GM19025 (cell line): ENCODE data around the gene KIAA0825.

ENCODE experiments used
- ATAC-seq: cut with Tn5 transposase; IDR thresholded peaks from one replicate; pipeline ENCODE4 v1.9.1; 2021; ENCODE audit warnings: mild to moderate bottlenecking, low read depth, moderate library complexity; ENCODE audit not compliant: unreplicated experiment

KIAA0825 gene

DNA sequence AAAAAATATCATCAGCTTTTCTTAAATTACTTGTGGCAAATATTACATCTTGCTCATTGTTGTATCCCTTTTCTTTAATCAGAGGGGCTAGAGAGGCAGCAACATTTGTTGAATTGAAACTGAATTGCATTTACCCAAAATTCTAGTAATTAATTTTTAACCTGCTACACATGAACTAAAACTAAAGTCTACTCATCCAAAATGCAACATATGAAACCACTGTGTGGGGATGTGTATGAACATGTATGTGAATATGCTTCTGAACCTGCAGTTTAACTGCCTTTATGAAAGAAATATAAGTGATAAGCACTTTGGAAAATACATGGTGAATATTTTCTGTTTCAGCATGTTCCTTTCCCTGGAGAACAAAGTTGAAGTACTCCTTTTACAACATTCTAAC is 158.5 kb downstream of the KIAA0825 start:
- no peak for ATAC-seq

DNA sequence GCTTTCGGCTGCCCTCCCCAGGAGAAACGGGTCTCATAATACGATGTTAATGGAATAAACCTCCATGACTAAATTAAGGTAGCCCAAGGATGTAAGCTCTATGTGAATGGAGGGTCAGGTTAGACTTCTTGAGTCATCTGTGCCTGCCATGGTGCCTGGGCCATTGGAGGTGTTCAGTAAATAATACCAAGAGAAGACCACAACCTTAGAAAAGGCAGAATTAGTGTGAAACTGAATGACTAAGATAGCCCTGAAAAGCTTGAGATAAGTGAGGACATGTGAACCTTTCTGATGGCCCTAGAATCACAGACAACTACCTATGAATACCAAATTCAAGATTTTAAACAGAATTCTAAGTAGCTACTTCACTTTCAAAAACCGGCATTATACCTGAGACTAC is 160.6 kb downstream of the KIAA0825 start:
- ATAC-seq, result no peak

DNA sequence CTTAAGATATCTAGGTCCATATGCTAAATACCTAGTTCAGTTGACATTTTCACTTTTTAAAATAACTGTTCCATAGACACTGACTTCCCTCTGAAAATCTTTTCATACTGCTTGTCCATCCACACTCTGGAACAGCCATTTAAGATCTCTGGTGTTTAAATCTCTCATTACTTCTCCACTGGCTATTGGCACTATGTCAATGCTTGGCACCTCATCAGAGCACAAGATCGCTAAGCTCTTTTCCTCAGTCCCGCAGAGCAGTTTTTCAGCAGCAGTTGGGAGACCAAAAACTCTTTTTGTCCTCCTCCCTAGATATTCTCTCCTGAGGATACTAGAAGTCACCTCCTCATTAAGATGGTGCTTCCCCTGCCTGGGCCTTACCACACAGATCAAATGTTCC is 172.7 kb downstream of the KIAA0825 start:
- ATAC-seq, result no peak

DNA sequence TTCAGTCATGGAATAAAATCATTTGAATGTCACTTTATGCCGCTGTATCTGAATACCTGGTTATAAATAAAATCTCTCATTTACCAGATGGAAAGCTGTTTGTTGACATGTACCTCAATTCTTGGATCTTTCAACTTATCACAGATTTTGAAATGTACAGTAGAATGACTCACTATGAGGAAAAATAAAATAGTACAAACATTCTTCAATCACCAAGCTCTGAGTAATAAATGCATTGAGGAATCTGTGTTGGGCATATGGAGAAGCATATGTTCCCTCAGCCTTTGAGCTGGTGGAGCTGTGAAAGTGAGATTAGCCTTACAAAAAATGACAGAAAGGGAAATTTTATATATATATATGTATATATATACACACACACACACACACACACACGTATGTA is 175.4 kb downstream of the KIAA0825 start:
- no peak for ATAC-seq

- no peak for ATAC-seq
These were observed 176.3 kb downstream of the KIAA0825 start for GRCh38 chr5:94442076-94442475.

GRCh38 chr5:94440015-94440414 is 178.4 kb downstream of the KIAA0825 start:
- ATAC-seq, result no peak

DNA sequence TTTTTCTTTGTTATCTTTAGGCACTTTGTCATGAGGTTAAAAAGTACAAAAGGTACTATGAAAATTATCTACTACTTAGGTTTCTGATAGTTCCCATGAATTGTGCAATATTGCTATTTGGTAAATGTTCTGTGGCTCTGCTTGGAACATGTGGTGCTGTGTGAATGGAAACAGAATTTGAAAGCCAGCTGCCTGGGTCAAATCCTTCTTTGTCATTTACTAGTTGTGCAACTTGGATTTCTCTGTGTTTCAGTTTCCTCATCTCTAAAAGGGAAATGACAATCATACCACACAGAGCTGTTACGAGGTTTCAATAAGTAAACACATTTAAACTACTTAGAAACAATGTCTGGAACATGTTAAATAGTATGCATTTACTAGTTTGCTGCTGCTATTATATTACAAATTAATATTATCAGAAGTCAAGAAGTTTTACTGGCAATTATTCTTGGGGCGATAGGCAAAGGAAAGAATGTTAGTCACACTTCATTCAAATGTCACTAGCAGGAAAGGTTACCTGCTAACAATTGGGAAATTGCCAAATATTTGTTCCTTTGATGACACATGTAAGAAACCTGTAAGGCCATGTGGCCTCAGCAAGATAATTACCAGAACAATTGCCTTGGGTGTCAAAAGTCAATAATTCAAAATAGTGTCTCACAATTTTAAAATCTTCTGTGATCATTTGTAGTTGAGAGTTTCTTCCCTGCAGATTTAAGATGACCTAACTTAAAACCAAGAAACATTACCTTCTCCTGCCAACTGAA is 184.8 kb downstream of the KIAA0825 start:
- ATAC-seq, result no peak

GRCh38 chr5:94432499-94432898 is 185.9 kb downstream of the KIAA0825 start:
- ATAC-seq, result no peak

- no peak for ATAC-seq
These were observed 186.7 kb downstream of the KIAA0825 start for GRCh38 chr5:94431696-94432095.

DNA sequence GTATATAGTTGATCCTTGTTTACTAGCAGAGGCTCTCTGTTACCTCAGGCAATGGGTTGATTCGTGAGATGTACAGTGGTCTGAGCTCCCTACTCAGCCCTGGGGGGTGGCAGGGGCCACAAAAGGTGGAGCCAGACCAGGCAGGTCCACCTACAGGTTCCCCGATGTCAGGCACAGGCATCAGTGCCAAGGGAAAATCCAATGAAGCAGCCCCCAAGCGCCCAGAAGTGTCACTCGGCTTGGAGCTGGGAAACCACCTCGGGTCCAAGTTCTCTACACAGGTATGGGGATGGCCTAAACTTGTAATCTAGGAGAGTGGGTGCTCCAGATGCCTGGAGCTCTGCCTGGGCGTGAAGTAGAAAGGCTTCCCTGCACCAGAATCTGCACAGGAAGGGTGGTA is 188.8 kb downstream of the KIAA0825 start:
- ATAC-seq, result no peak

GRCh38 chr5:94425396-94425795 is 193.0 kb downstream of the KIAA0825 start:
- no peak for ATAC-seq

DNA sequence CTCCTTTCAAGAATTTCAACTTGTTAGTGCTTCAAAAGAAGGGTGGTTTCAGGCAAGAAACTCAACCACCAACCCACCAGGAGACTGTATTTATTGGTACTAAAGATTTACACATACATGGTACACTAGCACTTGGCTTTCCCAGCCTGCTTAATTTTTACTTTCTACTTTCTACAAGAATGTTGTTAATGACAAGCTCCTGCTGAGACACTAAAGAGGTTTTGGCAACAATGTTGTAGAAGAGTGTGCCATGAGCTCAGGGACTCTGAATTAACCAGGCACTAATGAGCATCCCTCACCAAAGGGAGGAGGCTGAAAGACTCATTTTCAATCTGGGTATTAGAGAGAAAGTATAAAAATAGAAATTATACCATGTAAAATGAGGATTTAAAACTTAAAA is 195.0 kb downstream of the KIAA0825 start:
- ATAC-seq, result no peak

DNA sequence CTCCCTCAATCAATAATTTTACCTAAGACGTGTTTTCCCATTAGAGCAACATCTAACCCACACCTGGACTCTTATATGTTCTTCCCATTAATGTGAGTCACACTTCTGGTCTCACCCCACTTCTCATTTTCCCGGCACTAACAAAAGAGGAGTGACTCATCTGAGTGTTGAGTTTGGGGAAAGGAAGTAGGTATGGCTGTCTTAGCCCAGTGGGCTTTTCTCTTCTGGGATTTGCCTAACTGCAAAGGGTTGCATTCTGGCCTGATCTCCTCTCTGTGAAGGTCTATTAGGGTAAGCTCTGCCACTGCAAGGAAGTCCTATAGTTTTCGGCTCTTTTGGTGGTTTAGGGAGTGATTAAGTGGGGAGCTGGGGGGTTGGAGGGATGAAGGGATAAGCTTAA is 195.6 kb downstream of the KIAA0825 start:
- no peak for ATAC-seq

GRCh38 chr5:94420885-94421284 is 197.5 kb downstream of the KIAA0825 start:
- ATAC-seq, result no peak

- ATAC-seq, result no peak
These were observed 202.6 kb downstream of the KIAA0825 start for GRCh38 chr5:94415798-94416197.

DNA sequence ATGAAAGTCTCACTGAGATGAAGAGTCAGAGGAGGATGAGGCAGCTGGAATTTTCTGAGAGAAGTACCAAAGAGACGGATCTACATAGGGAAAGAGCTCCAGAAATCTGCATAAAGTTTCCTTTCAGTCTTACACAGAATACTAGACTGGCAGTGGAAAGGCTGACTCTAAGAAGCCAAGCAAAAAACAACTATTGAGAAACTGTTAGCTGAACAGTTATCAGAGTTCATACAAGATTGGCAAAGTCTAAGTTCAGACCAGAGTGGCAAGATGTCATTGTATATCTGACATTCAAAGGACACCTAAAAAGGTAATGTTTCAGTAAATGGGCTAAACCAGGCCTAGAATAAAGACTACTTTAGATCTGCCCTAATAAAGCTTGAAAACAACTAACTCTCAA is 209.0 kb downstream of the KIAA0825 start:
- no peak for ATAC-seq

GRCh38 chr5:94407023-94407422 is 211.4 kb downstream of the KIAA0825 start:
- ATAC-seq, result no peak

DNA sequence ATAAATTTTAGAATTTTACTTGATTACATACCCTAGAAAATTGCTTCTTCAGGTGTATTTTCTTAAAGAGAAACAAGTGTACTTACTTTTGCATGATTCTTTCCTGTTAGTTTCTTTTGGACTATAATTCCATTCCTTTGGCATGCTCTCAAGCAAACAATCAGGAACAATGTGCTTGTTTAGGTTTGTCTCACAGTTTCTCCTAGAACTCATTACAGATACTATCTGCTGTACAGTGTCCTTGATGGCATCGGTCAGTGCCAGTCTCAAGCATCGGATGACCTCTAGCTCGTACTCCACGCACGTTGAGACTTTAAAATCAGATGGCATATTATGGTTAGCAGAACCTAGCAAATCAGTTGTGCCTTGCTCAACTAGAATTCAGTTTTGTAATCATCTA is 214.9 kb downstream of the KIAA0825 start:
- ATAC-seq, result no peak

DNA sequence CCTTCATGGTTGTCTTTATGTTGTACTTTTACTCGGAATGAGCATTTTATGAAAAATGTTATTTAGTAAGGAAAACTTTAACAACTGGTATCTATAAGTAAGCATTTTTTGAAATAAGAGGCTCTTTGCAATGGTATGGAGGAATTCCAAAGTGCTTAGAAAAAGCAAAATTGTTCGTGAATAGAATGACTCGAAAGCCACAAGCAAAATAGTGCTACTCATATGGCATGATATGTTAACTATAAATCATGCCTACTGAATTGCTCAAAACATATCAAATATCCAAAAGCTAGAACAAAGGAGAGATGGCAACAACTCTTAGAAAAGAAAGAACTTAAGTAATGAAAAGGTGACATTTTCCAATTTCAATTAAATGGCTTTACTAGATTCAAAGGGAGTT is 216.3 kb downstream of the KIAA0825 start:
- no peak for ATAC-seq

- ATAC-seq, result no peak
These were observed 220.9 kb downstream of the KIAA0825 start for GRCh38 chr5:94397508-94397907.

- no peak for ATAC-seq
These were observed 221.7 kb downstream of the KIAA0825 start for GRCh38 chr5:94396687-94397086.

DNA sequence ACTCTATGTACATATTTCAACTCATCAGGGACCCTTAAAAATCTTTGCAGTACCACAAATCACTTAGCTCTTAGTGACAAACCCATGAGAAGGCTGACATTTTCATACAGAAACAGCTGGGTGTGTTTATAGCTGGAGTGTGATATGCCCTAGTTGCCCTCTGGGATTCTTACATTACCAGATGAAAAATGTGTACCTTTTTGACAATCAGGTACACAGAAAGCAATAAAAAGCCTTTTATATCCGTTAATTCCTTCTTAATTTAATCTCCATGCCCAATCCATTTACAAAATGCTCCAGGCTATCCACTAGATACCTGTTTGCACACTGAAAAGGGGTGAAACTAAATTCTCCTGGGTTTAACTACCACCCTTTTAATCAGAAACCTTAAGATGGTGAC is 222.9 kb downstream of the KIAA0825 start:
- no peak for ATAC-seq

GRCh38 chr5:94391996-94392395 is 226.4 kb downstream of the KIAA0825 start:
- ATAC-seq, result no peak
